HG02798 (cell line): Measurements from ENCODE around the gene WDR5.

Source experiments
- ATAC-seq: cut with Tn5 transposase; IDR thresholded peaks from one replicate; pipeline ENCODE4 v1.9.1; 2021; ENCODE audit warnings: mild to moderate bottlenecking; ENCODE audit not compliant: unreplicated experiment, poor library complexity

WDR5 gene

DNA sequence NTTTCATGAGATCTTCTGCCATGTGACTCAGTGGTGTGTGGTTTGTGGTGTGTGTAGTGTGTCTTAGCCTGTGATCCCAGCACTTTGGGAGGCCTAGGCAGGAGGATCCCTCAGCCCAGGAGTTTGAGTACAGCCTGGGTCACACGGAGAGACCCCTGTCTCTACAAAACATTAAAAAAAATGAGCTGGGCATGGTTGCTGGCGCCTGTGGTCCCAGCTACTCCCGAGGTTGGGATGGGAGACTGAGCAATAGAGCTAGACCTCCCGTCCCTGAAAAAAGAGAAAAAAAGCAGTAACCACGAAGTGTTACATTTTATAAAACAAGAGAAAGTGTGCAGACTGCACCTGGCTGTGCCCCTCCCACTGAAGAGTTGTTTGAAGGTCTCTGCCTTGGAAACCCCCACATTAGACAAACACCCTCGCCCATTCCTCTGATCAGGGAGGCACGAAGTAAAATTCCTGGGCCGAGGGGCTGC lies 49.7 kb downstream of the WDR5 start:
- no peak for ATAC-seq

DNA sequence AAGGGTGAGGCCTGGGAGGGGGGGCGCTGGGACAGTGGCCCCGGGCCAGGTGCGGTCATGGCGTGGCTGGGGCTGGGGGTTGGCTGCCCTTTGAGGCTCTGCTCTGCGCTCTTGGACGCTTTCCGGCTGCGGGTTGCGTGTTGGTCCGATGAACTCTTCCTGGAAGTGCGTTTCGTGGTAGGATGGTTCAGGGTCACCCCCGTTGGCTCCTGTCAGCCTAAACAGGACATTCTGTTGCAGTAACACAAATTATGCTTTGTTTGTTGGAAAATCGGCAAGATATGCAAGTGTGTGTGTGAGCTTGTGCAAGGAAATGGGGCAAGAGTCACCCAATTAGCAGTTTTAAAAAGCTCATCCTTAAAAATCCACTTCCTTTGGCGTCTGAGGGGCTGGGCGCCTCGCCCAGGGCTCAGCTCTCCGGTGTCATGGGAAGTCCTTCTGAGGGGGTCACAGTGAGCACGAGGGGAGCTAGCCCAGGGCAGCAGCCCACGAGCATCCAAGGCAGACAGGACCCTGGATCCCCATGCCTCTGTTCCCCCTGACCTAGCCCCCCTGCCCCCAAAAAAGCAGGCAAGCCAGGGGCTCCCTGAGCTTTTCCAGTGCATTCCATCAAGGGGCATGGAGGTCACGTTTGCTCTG lies 50.7 kb downstream of the WDR5 start:
- no peak for ATAC-seq

DNA sequence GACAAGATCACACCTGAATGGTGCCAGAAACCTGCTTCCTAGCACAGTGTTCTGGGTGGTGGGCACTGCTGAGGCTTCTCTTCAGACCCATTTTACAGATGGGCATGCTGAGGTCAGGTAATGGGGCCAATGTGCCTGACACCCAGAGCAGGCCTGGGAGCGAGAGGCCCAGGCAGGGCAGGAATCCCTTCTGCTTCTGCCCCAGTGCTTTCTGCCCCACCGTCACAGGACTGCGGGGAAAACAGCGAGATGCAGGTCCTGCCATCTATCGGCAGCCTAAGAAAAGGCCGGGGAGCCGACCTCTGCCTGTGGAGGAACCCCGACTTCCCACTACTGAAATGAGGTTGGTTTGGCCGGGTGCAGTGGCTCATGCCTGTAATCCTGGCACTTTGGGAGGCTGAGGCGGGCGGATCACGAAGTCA lies 51.2 kb downstream of the WDR5 start:
- no peak for ATAC-seq

DNA sequence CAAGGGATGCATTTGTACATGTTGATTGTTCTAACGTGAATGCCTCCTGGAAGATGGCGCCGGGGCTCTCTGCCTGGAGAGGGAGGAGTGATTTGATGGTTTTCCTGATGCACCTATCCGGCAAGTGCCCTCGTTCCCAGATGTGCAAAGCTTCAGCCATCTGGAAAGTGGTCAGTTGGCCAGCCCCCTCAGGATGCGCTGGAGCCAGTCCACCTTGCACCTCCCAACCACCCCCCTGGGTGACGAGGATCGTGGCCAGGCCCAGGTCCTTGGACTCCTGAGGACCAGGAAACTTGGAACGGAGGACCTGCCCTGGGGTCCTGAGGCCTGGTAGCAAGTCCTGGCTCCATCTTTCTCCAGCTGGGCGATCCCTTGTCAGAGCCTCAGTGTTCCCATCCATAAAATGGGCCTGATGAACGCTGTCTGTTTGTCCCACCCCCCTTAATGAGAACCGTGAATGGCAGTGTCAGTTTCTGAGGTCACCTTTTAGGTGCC lies 52.1 kb downstream of the WDR5 start:
- ATAC-seq, result no peak

DNA sequence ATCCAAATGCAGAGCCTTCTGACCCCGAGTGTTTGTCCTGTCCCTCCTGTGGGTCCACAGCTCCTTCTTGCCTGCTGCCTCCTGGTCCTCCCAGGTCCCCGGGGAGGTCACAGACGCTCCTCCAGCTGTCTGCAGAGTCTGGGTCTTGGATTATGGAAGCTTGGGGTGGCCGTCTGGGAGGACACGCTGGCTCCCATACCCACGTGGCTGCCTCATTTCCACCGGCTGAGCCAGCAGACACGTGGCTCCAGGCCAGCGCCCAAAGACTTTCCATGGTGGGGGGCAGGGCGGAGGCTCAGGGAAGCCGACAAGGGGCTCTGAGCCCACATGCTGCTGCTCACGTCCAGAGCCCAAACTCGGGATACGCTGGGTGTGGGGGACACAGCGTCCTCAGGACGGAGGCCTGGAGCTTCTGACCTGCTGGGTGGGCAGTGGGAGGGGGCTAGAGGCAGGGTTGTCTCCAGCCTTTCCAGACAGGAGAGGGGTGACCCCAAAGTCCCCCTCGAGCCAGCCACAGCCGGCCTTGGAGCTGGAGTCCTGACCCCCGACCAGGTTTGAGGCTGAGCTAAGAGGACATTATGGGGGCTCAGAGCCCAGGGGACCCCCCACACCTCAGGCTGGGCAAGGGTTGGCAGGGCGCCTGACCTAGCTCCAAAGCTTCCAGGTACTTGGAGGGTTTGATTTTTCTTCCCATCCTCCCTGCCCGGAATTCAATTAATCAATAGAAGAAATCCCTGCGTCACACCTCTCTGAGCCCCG lies 52.7 kb downstream of the WDR5 start:
- no peak for ATAC-seq

DNA sequence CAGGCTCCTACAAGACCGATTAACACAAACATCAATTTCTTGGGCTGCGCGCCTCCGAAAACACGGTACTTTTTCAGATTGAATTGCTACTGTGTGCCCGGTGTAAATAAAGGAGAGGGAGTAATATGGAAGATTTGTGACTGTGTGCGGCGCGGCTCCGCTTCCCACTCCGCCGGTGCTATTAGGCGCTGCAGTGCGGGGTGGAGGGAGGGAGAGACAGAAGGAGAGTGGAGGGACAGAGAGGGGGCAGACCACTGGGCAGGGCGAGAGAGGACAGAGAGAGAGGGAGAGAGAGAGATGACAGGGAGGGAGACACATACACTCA lies 53.2 kb downstream of the WDR5 start:
- ATAC-seq, result no peak

DNA sequence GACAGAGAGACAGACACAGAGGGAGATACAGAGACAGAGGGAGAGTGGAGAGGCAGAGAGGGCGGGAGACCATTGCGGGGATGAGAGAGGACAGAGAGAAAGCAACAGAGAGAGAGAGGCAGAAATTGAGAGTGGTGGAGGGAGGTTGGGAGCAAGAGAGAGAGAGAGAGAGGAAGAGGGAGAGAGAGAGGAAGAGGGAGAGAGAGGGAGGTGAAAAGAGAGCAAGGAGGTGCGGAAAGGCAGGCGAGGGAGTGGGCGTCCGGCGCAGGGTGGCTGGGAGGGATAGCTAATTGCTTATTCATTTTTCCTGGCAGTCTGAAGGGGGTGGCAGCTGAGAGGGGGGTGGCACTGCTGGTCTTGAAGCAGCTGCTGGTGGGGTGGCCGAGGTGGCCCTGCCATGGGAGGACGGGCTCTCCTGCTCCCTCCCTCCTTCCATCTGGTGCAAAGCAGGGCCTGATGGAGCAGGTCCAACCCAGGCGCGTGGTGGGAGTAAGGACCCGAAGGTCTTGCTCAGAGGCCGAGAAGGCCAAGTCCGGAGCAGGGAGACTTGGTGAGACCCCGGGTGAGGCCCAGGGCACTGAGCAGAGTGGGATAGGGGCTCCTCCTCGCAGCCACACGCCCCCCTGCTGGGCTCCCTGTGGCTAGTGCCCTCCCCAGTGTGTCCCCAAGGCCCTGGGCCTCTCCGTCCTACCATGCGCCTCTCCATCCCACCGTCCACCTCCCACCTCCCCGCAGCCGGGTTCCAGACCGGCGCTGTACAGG lies 53.8 kb downstream of the WDR5 start:
- no peak for ATAC-seq

DNA sequence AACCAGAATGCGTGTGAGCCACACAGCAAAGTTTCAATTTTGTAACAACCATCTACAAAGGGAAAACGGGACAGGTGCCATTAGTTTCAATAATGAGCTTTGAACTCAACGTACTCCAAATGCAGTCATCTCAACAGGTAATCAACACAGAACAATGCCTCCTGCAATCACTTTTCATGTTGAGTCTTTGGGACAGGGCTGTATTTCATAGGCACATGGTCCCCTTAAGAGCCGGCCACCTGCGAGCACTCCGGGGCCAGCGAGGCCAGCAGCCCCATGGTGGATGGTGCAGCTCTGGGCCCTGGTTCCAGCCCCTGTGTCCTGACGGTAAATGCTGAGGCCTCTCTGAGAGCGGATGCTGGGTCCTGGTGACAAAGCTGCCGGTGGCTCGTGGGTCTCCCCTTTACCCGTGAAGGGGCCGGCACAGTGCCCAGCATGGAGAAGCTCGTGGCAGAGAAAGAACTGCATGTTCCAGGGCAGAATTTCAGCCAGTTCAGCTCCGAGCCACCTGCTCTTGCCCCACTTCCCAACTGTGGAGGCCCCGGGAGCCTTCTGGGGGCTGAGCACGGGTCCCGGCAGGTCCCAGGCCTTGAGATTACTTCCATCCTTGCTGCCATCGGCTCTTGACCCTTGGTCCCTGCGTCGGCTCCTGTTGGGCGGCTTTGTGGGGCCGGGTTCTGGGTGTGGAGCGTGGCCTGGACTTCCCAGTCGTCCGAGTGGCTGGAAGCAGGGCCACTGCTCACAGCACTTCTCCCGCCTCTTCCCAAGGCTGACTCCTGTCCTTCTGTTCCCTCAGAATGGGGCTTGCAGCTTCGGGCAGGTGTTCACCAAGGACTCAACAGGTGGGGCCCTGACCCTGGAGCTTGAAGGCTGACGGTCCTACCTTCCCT lies 54.6 kb downstream of the WDR5 start:
- no peak for ATAC-seq

DNA sequence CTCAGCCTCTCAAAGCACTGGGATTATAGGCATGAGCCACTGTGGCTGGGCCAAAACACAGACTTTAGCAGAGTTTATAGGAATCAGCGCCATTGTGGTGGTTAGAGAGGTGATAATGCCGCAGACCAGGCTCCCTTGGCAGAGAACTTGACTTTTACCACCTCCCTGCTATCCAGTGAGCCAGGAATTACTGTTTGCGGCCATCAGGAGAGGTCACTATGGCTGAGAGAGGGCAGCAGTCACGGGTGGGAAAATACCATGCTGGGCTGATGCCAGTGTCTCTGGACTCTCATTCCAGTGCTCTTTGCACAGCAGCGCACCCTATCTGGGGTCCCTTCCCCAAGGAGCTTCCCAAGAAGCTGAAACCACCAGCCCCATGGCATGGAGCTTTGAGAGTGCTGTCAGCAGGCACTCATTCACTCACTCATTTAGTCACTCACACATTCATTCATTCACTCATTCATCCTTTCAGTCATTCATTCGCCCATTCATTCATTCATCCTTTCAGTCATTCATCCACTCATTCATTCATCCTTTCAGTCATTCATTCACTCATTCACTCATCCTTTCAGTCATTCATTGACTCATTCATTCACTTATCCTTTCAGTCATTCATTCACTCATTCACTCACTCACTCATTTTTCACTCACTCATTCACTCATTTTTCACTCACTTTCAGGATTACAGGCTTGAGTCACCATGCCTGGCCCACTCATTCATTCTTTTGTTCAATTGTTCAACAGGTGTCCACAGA lies 55.8 kb downstream of the WDR5 start:
- ATAC-seq, result no peak

DNA sequence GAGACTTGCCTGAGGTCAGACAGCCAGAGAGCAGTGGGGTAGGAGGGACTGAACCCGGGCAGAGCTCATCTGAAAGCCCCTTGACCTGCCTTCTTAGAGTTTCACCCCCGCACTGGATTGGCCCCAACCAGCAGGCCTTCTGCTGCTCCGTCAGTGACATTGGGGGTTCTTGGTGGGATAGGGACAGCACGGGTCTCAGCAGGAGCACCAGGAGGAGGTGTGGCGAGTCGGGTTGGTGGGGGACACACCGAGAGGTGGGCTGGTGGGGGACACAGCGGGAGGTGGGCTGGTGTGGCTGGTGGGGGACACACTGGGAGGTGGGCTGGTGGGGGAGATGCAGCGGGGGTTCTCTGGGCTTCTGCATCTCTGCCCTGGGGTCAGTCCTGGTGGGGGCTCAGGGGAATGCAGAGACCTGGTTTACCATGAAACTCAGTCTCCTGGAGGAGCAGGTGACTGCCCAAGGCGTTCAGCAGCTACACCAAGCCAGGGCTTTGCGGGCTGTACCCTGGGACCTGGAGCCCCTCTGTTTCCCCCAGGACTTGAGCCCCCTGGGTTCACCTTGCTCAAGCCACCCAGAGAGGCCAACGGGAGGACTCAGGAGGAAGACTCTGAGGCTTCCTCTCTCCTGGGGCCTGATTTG lies 56.5 kb downstream of the WDR5 start:
- no peak for ATAC-seq

DNA sequence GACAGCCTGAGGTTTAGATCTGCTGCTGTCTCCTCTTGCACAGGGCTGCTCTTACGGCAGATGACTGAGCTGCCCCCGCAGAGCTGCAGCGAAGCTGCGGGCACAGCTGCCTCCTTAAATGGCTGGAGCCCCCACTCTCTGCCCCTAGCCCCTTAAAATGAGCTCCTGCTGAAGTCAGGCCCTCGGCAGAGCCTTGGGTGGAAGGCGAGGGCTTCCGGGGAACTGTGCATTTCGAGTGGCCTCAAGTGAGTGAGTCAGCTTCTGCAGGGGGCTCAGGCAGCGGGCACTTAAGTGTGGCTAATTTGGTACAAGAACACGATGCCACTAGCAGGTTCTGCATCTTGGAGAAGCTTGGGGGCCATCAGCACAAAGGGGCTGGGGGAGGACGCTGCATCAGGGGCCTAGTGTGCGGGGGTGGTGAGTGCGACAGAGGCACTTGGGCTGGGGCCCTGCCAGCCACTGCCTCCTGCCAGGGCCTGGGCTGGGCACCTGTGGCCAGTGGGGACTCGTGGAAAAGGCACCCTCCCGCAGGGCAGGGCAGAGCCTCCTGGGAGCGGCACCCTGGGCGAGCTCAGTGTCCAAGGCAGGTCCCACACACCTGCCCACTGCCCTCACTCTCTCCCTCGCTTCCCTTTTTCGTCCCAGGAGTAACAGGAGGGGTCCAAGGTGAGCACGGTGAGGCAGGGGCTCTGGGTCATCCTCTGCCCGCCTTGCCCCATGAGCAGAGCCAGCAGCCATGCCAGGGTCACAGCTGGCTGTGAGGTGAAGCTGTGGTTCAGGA lies 57.3 kb downstream of the WDR5 start:
- ATAC-seq, result no peak

DNA sequence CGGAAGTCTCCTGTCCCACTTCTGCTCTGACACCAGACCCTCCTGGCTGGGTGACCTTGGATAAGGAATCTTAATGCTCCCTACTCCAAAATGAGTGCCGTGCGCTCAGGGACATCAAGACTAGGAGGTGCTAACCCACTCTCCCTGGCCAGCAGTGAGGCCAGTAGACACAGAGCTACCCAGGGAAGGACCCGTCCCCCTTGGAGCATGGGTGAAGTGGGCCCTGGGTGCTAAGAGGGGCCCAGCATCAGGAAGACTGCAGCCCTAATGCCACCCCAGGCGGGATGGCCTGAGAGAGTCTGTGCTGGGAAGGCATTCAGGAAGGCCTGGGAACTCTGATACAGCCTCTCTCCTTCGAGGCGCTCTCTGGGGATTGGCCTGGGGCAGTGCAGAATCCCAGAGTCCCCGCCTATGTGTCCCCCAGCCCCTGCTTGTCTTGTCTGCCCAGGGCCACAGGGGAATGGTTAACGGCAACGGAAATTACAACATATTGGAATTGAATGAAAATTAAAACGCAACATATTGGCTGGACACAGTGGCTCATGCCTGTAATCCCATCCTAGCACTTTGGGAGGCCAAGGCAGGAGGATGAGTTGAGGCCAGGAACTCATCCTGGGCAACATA lies 58.1 kb downstream of the WDR5 start:
- no peak for ATAC-seq

DNA sequence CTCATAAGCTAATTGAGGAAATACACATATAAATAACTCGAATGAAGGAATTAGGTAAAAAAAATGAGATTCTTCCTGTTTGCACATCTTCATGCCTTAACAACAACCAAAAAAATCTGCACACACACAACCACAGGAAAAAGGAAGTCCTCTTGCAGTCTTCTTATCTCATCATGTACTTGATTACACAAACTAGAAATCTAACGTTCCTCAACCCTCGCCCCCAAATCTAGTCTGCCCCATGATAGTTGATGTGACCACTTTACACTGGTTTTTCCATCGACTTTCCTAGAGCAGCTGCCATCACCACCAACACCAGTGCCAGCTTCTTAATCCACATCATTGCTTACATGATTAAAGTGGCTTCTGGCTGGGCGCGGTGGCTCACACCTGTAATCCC lies 59.7 kb downstream of the WDR5 start:
- ATAC-seq, result no peak

DNA sequence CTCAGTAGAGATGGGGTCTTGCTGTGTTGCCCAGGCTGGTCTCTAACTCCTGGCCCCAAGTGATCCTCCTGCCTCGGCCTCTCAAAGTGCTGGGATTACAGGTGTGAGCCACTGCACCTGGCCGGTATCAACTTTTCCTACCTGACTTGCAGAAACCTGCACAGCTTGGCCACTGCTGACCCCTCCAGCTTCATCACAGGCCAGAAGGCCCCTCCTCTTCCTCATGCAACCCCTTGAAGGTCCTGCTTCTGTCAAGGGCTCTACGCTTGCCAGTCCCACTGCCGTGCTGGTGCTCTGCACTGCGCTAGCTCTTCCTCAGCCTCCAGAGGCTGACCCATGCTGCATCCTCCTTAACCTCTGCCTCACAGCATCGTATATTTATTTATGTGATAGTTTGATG lies 61.0 kb downstream of the WDR5 start:
- no peak for ATAC-seq

DNA sequence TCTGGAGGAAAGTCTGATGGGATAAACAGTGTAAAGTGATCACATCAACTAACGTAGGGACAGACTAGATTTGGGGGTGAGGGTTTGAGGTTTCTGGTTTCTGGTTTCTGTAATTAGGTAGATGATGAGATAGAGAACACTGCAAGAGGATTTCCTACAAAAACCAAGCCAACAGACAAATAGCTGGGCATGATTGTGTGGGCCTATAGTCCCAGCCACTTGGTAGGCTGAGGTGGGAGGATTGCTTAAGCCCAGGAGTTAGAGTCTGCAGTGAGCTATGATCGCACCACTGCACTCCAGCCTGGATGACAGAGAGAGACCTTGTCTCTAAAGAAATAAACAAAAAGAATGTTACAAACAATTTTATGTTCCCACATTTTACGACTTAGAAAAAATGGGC lies 62.9 kb downstream of the WDR5 start:
- no peak for ATAC-seq

DNA sequence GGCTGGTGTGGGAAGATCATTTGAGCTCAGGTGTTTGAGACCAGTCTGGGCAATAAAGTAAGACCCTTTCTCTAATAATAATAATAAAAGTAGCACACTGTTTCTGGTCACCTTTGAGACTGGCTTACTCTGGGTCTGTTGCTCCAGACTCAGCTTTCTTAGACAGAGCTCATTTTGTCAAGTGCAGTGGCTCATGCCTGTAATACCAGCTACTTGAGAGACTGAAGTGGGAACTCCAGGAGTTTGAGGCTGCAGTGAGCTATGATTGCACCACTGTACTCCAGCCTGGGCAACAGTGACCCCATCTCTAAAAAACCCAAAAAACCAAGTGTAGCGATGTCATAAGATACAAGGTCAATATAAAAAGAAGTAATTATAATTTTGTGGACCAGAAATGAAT lies 64.8 kb downstream of the WDR5 start:
- no peak for ATAC-seq

DNA sequence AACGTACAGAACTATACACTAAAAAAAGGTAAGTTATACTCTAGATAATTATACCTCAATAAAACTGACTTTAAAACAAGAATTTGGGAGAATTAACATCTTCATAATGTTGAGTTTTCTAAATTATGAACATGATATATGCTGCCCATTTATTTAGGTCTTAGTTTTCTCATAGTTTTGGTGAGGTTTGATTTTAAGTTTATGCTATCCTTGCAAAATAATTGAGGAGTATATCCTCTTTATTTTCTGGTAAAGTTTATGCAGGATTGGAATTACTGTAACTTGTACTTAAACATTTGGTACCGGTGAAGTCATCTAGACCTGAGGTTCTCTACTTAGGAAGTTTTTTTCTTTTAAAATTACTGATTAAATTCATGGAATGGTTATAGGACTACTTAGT lies 67.3 kb downstream of the WDR5 start:
- no peak for ATAC-seq

DNA sequence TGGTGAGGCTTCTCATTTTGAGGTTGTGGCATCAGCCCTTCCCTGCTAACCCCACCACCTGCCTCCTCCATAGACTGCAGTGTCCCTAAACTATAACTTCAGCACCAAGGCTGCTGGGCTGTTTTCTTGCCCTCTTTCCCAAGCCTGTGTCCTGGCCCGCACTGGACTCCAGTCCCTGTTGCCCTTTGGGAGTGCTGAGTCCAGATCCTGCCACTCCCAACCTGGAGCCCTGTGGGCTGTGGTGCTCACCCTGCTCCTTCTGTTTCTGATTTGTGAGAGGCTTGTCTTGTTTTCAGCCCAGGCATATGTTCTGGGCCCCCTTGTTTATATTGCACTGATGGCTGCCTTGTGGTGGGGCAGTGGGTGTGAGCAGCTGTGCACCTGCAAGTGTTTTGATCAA lies 68.2 kb downstream of the WDR5 start:
- ATAC-seq, result no peak
